ENCODE data around the gene GIPC3. TPM values are rescaled to one million over a fixed set of nuclear protein-coding genes. Genes with fewer than 3 reads are reported as not detected.
"Not testable (repeated sequence)": the region's sequence is repeated elsewhere in the genome, so short reads cannot be mapped to it uniquely, and the experiment has no call there.

The GIPC3 gene
- total RNA-seq, 1 donor from 2014 or later: 2.2 TPM

DNA sequence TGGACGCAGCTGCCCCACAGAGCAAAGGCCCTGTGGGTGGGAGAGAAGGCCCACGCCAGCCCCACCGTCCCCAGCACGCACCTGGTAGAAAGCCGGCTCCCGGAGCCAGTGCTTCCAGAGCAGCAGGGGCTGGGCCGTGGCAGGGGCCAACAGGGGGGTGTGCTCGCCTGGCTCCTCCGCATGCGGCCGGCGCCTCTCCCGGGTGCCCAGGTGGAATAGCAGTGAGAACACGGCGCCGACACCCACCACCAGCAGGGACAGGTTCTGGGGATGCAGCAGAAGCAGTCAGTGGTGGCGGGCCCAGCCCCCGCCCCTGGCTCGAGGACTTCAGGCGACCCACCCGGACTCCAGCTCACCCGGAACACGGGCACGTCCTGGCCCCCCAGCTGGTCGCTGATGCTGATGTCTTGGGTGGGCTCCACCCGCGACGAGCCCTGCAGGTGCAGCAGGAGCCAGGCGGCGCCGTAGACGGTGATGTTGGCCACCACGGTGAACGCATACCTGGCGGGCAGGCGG is 37.5 kb upstream of the GIPC3 start:
- DNase-seq: no peak
- intact Hi-C loops (cut with DNase I): loop anchor here (5.0 to 10.0 kb wide), 2 partner anchors 69 to 157 kb away; partner anchors contain the start of genes PIP5K1C and TJP3
- no peak for ATAC-seq (ENCODE audit: poor library complexity)

DNA sequence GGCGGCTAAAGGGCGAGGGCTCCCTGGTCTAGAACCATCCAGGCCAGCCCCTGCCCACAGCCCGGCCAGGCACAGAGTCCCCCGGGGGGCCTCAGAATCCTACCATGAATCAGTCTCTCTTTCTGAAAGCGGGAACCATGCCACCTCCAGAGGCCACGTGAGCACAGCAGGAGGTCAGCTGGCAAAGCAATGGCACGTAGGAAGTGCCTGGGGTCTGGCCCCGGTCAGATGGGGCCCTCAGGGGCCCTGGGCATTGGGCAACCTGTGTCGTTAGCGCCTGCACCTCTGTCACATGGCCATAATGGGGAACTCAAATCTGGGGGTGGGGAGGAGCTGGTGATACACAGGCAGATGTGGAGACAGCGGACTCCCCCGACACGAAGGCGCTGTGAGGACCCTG is 36.7 kb upstream of the GIPC3 start:
- intact Hi-C loops (cut with DNase I): loop anchor here (5.0 to 10.0 kb wide), 2 partner anchors 69 to 156 kb away; partner anchors contain the start of genes PIP5K1C and TJP3
- no peak for ATAC-seq (ENCODE audit: poor library complexity)
- DNase-seq: no peak

DNA sequence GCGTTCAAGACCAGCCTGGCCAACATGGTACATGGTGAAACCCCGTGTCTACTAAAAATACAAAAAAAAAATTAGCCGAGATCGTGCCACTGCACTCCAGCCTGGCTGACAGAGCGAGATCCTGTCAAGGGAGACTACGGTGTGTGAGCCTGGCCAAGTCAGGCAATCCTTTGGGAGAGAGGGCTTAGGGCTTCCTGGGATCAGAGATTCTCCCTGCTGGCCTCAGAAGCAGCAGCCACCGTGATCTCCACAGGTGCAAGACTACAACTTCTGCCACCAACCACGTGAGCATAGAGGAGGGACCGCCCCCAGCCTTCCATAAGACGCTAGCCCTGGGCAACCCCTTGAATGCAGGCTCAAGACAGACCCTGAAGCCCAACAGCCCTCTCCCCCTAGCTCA is 35.5 kb upstream of the GIPC3 start:
- DNase-seq: no peak
- intact Hi-C loops (cut with DNase I): loop anchor here (5.0 to 10.0 kb wide), 2 partner anchors 67 to 155 kb away; partner anchors contain the start of genes PIP5K1C and TJP3
- ATAC-seq (ENCODE audit: poor library complexity): no peak

DNA sequence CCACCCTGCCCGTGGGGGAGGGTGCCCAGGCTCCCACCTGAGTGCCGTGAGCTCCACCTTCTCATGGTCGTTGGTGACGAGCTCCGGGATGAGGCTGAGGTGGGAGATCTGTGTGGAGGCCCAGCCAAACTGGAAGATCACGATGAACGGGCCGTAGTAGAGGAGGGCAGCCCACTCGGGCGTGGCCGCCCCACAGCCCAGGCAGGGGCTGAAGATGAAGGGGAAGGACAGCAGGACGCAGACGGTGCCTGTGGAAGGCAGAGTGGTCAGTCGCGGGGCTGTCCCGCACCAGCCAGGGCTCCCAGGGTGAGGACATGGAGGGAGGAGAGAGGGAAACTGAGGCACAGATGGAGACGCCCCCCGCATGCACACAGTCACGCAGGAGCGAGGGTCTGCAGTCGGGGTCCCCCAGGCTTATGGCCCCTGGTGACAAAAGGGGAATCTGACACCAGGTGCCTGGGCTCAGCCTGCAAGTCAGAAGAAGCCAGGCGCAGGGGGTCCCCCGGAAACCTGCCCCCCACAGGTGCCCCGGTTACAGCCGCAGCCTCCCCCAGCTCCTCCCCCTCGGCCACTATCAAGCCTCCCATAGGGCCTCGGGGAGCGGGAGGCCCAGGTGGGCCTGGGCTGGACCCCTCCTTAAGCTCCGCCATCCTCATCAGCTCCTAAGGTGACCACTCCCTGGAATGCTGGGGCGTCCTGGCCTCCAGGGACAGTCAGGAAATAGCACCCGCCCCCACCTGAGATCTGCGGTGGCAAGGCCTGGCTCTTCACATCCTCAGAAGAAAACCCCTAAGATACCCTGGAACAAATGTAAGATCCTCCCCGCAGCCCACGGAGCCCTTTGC is 34.1 kb upstream of the GIPC3 start:
- ATAC-seq (ENCODE audit: poor library complexity) (no peak), DNase-seq (no peak)
- intact Hi-C loops (cut with DNase I): no loop called here

DNA sequence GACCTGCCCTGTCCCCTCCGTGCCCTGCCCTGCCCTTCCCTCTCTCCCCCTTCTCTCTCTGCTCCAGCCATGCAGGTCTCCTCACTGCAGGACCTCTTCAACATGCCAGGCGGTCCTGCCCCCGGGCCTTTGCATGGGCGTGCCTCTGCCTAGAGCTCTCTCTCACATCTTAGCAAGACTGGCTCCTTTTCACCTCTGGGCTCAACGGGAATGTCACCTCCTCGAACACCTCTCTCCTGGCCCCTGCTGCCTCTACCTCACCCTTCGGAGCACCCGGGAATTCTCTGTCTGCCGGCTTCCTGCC is 33.5 kb upstream of the GIPC3 start:
- ATAC-seq (ENCODE audit: poor library complexity) (no peak), DNase-seq (no peak)
- intact Hi-C loops (cut with DNase I): no loop called here

DNA sequence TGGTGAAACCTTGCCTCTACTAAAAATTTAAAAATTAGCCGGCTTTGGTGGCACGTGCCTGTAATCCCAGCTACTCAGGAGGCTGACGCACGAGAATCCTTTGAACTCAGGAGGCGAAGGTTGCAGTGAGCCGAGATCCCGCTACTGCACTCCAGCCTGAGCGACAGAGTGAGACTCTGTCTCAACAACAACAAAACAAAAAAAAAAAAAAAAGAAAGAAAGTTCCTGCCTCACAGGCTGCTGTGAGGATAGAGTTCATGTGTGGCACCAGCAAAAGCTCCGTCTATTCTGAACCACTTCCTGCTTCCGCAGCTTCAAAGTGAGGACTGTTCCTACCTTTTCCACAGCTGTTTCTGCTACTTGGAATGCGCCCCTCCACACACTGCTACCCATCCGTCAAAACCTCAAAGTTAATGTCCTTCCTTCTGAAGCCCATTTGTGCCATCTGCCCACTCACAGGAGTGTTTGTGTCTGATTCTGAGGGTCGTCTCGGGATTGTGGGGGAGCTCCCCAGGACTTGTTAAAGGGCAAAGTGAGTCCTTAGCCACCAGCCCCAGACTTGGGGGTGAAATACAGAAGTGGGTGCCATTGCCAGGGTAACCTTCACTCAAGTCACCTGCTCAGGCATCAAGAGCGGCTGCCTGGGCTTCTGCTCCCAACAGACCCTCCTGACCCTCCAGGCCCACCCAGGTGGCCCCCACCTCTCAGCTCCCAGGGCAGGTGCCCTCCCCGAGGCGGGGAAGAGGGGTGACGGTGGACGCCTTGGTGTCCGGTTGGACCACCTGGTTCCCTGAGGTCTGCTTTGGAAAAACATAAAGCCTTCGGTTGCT is 30.8 kb upstream of the GIPC3 start:
- DNase-seq (no peak), ATAC-seq (ENCODE audit: poor library complexity) (no peak)
- intact Hi-C loops (cut with DNase I): no loop called here

DNA sequence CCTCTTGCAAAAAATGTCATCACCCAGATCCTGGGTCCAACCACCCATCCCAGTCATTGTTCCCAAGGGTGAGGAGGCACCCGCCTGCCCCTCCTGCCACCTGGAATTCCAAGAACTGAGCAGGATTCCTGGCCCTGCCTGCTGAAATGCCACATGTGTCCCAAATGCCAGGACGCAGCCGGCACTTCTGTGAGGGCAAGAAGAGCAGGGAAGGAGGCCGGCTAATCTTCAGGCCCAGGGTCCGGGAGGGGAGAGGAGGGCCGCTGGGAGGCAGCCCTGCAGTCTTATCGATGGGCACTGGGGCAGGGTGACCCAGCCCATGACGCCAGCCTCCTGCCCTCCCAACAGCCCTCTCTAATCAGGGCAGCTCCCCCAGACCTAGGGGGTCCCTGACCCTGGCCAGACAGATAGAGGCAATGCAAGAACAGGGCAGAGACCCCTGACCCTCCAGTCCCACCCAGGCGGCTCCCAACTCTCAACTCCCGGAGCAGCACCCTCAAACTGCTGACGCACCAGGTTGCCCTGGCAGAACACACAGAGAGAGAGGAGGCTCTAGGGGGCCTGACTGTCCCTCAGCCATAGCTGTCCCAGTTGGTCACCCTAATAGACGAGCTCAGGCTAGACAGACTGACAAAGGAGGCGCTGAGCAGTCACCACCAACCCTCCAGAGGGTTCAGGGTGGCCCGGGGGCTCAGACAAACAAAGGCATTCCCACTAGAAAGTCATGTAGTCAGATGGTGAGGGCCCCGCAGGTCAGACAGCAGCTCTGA is 29.4 kb upstream of the GIPC3 start:
- ATAC-seq (ENCODE audit: poor library complexity) (no peak), DNase-seq (no peak)
- intact Hi-C loops (cut with DNase I): no loop called here

DNA sequence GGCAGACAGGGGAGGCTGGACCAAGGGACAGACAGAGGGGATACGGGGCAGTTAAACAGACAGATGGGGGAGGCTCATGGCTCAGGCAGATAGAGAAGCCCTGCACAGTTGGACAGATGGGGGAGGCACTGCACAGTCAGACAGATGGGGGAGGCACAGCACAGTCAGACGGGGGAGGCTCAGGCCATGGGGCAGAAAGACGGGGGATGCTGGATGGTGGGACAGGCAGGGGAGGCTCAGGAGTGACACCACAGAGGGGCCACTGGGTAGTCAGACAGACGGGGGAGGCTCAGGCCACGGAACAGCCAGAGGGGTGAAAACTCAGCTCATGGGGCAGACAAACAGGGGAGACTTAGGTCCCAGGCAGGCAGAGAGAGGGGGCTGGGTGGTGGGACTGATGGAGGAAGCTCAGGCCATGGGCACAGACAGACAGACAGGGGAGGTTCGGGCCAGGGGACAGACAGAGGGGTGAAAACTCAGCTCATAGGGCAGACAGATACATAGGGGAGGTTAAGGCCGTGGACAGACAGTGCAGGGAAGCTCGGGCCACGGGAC is 28.8 kb upstream of the GIPC3 start:
- DNase-seq: no peak
- intact Hi-C loops (cut with DNase I): no loop called here
- ATAC-seq (ENCODE audit: poor library complexity): no peak

DNA sequence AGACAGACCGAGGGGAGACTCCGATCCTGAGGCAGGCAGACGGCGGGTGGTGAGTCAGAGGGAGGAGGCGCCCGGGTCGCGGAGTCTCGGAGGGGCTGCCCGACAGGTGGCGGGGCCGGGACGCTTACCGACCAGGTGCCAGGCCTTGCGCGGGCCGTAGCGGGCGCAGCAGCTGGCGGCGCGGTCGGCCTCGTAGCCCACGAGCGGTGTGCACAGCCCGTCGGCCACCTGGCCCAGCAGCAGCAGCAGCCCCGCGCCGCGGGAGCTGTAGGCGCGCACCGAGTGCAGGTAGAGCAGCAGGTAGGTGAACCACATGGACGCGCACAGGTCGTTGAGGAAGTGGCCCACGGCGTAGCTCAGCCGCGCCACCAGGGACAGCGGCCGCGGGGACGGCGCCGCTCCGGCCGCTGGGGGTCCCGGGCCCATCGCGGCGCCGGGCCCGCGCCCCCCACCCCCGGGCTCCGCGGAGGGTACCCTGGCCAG is 28.3 kb upstream of the GIPC3 start:
- no peak for ATAC-seq (ENCODE audit: poor library complexity)
- intact Hi-C loops (cut with DNase I): no loop called here
- DNase-seq: no peak

DNA sequence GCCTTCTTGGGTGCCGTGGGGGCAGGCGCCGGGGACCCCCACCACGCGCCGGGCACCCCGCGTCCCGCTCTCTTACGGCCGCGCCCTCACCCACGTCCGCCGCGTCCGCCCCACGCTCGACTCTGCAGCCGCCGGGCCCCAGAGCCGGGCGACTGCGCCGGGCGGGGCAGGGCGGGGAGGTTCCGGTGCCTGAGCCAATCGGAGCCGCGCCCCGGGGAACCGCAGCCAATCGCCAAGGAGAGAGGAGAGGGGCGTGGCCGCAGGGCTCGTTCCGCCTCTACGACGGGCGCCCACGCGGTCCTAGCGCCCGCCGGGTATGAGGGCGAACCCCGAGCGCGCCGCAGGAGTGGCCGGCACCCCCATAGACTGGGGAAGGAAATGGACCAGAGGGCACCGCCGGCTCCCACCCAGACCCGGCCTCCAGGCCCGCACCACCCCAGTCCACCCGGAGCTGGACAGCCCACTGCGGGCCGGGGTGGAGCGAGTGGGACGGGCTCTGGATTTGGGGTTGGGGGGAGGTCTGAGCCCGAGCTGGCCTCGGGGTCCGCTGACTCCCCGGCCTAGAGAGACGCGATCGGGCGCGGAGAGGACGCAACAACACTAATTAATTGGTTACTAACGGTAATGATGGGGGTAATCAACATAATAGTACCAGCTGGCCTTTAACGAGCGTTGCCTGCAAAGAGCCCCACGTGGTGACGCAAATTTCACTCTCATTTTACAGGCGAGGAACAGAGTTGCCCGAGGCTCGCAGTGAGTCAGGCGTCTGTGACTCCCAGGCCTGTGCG is 27.6 kb upstream of the GIPC3 start, which contains the start of gene MFSD12:
MFSD12 (minus strand) TSS at position 126 of the 788 bp plus-strand sequence. CDS start 183 bp downstream, outside the sequence.
- DNase-seq: peak; percentile 97
- intact Hi-C loops (cut with DNase I): no loop called here
- ATAC-seq (ENCODE audit: poor library complexity): peak; percentile 99

DNA sequence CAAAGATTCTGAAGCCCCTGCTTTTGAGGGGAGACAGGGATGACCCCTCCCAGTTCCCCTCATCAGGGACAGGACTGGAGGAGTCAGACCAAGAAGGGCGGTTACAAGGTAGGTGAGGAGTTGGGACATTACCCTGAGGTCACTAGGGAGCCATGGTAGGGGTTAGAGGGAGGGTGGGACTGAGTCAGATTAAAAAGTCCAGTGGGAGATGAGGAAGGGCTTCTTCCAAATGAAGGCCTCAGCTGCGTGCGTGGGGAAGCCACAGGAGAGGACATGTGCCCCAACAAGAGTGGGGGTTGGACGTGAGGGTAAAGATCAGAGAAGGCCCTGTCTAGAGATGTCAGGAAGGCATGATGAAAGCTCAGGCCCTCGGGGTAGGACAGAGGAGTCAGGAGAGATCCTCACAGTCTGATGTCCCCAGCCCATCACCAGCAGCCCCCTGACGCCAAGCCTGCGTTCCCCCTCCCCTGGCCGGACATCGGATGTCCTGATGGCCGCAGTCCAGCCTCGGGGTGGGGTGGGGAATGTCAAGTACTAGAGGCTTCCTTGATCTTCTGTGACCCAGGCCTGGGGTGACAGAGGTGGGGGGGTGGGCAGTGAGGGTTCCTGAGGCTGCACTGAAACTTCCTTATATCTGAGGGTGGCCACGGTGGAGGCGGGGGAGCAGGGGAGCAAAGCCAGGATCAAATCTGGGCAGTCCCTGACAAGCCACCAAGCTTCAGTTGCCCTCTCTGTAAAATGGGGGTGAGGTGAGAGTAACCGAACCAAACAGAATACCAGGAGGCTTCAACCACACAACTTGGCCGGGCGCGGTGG is 21.4 kb upstream of the GIPC3 start:
- no peak for ATAC-seq (ENCODE audit: poor library complexity)
- intact Hi-C loops (cut with DNase I): no loop called here
- DNase-seq: no peak

DNA sequence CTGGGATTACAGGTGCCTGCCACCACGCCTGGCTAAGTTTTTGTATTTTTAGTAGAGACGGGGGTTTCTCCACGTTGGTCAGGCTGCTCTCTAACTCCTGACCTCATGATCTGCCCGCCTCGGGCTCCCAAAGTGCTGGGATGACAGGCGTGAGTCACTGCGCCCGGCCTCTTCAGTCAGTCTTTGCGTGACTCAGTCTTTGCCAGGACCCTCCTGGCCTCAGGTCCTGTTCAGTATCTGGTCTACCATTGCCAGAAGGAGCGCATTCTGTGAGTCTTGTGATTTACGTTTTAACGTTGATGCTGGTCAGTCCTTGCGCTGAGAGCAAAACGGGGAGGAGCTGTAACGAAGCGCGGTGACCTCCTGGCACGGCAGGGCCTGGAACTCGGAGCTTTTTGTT is 20.1 kb upstream of the GIPC3 start:
- DNase-seq (no peak), ATAC-seq (ENCODE audit: poor library complexity) (no peak)
- intact Hi-C loops (cut with DNase I): no loop called here

DNA sequence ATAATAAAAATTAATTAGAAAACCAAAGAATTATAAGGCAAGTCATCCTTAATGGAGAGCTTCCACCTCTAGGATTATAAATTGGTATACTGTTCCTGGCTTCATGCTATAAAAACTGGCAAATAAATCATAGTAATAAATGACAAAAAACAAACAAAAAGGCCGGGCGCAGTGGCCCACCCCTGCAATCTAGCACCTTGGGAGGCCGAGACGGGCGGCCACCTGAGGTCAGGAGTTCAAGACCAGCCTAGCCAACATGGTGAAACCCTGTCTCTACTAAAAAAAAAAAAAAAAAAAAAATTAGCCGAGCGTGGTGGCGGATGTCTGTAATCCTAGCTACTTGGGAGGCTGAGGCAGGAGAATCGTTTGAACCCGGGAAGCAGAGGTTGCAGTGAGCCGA is 15.2 kb upstream of the GIPC3 start:
- not testable (repeated sequence) for ATAC-seq (ENCODE audit: poor library complexity)

DNA sequence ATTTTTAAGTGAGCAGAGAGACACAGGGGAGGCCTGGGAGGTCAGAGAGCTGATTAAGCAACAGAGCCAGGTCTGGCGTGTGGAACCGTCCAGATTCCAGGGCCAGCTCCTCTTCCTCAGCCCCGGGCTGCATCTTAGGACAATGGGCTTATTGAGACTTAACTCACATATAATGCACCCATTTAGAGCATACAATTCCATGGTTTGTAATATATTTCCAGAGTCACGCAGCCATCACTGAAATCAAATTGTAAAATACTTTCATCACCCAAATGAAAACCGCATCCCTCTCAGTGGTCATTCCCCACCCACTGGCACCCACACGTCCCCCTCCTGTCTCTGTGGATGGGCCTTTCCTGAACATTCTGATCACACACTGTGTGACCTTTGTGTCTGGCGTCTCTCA is 14.7 kb upstream of the GIPC3 start:
- intact Hi-C loops (cut with DNase I): no loop called here
- ATAC-seq (ENCODE audit: poor library complexity): no peak
- DNase-seq: no peak

More for the DNA sequence above, 15.2 kb upstream of the GIPC3 start:
- DNase-seq; intact Hi-C loops (cut with DNase I): not testable (repeated sequence)

DNA sequence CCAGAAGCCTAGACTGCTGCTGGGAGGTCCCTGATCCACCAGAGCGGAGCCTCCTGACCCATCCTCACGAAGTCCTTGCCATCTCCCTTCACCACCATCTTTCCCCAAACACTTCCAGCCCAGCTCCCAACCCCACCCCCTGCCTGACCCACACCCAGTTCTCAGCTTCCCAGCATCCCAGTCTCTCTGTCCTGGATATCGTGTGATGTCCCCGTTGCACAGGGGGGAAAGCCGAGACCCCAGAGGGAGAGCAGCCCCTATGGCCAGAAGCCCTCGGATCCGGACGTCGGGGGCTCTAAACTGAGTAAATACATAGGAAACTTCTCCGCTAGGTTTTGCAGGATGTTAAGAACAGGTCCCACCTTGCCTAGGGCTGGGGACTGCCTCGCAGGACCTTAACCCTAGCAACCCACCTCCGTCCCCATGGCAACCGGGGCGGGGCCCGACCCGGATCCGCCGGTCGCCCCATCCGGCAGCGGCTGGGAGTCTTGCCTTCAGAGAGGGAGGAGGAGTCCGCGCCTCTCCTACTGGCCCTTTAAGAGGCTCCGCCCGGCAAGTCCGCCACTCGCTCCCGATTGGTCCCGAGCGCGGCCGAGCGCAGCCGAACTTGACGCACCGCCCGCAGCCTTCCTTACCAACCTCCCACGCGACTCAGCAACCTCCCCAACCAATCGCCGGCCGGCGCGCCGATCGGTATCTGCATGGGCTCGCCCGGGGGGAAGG is 13.0 kb upstream of the GIPC3 start:
- ATAC-seq (ENCODE audit: poor library complexity) (peak; percentile 97), DNase-seq (peak; percentile 100)
- intact Hi-C loops (cut with DNase I): no loop called here

DNA sequence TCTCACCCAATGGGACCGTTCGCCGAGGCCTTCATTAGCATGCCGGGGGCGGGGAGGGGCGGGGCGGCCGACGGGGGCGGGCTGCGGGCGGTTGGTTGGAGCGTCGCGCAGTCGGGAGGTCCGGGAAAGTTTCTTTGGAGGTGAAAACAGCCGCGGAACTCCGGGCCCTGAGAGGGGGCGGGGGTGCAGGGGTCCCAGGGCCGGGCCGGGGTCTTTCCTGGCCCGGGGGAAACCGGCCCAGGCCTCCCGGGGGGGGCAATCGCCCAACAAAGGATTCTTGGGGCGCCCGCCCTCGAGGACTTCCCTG is 12.5 kb upstream of the GIPC3 start, which contains the start of gene HMG20B:
HMG20B (plus strand) TSS at position 90 of the 307 bp plus-strand sequence. CDS start 366 bp downstream, outside the sequence.
- intact Hi-C loops (cut with DNase I): no loop called here
- no peak for DNase-seq
- ATAC-seq (ENCODE audit: poor library complexity): no peak

Measured in Right ventricle myocardium superior (tissue), 1 donor.